HG03060 (cell line): ENCODE measurements around the gene DCC.

ENCODE experiments used
- ATAC-seq: cut with Tn5 transposase; IDR thresholded peaks from one replicate; pipeline ENCODE4 v1.9.1; 2021; ENCODE audit warnings: low read depth, moderate number of reproducible peaks; ENCODE audit not compliant: unreplicated experiment

DCC gene

DNA sequence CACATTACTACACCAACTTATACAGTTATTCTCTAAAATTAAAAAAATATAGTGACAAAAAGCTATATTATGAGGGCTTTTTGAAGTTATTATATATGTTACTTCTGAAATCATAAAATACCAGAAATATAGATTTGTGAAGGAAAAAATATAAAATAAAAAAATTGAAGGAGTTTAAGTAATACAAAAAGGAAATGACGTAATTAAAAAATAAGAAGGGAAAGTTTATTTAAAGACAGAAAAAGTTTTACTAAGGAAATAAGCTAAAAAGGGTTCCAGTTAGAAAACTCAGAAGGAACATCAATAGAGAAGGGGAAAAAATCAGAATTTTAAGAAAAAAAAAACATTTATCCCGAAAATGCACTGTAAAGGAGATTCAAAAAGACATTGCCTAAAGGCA is 1187.4 kb downstream of the DCC start:
- ATAC-seq: no peak

DNA sequence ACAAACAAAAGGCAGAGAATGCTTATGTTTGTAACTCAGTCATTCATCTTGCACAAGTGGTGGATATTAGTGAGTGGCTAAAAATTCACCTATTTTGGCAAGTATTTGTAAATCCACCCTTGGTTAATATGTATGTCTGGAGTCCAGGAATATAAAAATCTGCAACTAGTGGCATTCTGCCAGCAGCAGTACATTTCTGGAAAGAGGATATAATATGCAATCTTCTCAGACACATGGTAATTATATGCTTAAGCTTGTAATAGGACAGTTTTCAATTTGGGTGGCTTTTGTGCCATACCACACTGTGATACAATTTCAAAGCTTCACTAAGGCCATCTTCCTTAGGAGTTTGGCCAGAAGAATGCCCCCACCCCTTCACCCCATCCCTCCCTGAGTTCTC is 1191.2 kb downstream of the DCC start:
- no peak for ATAC-seq

DNA sequence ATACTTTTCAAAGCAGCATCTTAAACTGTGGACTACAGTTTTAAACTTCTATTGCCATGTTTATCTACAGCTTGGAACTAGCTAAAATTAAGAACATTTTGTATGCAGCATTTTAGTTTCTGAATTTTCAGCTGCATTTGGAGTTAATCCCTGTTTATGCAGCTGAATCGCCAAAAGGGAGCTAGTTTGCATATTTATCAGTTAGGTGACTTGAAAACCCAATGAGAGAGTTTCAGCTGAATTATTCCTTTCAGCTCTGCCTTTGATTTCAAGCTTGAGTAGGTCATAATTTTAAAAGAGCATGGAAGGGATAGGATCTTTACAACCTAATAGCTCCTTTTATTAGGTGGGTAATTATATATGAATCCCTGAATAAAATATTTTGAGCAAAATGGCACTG is 1191.9 kb downstream of the DCC start:
- no peak for ATAC-seq

- ATAC-seq: no peak
These were observed 1194.2 kb downstream of the DCC start for GRCh38 chr18:53534203-53534602.

DNA sequence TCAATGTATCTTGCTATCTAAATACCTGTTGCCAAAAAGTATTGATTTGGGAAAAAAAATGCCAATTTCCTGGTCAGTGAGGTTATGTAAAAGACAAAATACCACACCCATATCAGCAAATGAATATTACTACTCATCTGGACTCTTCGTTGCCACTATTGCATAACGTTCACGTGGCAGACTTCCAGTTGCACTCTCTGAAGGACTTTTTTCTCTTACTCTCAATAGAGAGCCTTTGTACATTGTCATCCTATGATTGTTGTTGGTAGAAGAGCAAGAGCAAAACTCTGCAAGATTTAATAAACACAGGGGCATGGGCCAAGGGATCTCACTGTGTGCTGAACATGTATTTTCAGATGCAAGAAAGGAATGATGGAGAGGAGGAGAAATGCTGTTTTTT is 1194.7 kb downstream of the DCC start:
- ATAC-seq: no peak

DNA sequence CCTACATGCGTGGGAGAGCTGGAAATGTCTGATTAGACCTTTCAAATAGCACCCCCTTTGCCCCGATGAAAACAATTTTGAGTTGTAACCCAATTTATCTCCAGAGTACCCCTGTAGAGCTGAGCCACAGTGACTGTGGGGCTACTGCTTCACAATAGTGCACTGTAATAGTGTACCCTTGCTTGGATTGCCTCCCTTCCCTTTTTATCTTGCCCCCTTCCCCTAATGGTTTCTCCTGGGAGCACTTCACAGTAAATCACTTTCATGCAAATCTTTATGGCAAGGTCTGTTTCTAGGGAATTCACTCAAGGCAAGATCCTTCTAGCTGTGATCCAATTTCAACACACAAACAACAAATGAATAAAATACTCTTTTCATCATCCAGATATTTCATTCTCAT is 1196.9 kb downstream of the DCC start:
- no peak for ATAC-seq

DNA sequence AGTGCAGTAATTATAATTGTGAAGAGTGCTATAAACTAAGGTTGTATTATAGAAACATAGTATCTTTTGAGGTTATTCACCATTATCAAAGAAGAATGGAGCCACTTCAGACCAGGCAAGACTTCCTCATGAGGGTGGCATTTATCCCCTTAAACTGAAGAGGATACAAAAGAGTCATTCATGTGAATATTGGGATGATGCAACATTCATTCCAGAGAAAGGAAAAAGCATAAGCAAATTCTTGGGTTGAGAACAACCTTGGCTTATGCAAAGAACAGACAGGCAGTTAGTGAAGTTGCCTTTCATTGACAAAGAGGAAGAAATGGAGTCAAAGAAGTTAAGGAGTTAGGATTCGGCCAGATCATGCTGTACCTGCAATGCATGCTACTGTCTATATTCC is 1201.9 kb downstream of the DCC start:
- ATAC-seq: no peak

- ATAC-seq: no peak
These were observed 1203.7 kb downstream of the DCC start for GRCh38 chr18:53543711-53544110.

DNA sequence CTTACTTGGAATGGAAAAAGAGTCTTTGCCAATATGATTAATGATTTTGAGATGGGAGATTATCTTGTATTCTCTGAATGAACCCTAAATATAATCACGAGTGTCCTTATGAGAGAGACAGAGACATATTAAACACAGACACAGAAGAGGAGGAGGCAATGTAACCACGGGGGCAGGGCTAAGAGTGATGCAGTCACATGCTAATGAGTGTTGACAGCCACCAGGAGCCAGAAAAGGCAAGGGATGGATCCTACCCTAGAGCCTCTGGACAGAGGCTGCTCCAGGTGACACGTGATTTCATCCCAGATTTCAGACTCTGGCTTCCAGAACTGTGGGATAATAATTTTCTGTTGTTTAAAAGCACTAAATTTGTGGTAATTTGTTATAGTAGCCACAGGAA is 1204.9 kb downstream of the DCC start:
- no peak for ATAC-seq

DNA sequence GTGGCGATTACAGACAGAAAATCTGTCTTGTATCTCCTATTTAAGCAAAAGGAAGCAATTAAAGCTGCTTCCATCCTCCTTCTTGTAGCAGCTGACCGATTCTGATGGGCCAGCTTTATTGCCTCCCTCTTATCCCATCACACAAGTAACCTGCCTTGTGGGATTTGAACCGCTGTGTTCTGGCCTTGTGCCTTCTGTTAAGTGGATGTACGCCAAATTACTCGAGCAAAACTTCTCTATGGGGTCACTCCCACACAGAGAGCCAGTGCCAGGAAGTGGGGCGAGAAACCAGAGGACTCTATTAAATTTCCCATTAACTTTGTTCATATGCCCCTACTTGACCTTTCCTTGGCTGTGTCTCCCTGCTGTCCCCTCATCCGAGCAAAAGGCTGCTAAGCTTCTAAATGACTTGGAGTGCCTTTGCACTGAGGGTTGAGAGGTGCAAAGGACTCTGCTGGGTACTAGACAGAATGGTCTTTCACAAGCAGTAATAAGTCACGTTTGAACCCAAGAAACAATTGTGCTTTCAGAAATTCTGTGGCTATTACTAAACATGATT is 1212.0 kb downstream of the DCC start:
- ATAC-seq: no peak

- no peak for ATAC-seq
These were observed 1213.0 kb downstream of the DCC start for GRCh38 chr18:53553030-53553429.

- ATAC-seq: no peak
These were observed 1216.5 kb downstream of the DCC start for GRCh38 chr18:53556450-53556849.

DNA sequence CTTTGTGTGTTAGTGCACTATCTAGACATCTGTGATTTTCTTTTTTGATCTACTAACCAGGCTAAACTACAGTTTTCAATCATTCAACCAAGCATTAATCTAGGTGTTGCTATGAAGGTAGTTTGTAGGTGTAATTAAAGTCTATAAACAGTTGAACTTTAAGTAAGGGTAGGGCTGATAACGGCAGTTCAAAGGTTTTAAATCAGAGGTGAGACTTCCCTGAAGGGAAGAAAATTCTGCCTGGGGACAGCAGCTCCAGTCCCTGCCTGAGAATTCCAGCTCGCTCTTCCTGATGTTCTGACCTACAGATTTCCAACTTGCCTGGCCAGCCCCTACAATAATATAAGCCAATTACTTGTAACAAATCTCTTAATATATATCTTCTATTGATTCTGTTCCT is 1220.5 kb downstream of the DCC start:
- ATAC-seq: no peak

GRCh38 chr18:53566626-53567025 is 1226.6 kb downstream of the DCC start:
- ATAC-seq: no peak

DNA sequence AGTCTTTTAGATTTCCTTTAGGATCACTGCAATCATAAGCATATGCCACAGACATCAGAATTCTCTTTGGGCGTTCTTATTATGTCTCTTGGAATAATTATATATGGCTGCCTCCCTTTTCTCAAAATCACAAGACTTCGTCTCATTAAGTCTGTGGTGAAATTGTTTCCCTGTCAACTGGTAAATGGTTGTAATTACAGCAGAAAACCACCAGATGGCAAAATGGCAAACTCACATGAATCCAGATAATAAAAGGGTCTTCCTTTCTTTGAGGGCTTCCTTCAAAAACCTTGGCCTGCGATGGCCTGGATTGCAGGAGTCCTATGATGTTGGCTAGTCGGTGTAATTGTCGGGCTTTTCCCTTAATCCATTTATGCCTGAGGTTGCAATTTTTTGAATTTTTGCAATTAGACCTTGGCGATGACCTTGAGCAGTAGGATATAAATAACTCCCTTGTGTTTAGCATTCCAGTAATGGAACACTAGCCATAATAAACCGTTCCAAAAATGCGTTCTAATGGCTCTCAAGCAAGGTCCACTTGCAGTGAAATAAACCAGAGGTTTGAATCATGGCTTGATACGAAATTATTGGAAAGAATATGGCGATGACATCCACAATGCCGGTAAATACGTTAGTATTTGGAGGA is 1228.1 kb downstream of the DCC start:
- ATAC-seq: no peak
